A549 (cell line): Measurements from ENCODE around the gene BMAL1. TPM values are rescaled to one million over a fixed set of nuclear protein-coding genes. Genes with fewer than 3 reads are reported as not detected.

Experiments
- ATAC-seq, 2 experiments: fragments of 200-7000 bp in 1 of 2; fragments of >200 bp in 1 of 2; cut with Nextera tagmentation in 1 of 2; cut with Tn5 transposase in 1 of 2; 3 replicates each; pipeline versions ENCODE4 v1.8.0 to v1.9.1; 2018 to 2020; ENCODE audit warnings: mild to moderate bottlenecking in 1 of 2, moderate library complexity in 1 of 2
- CTCF ChIA-PET: fragments of 300-600 bp; sonication (Branson Sonifier 250); formaldehyde crosslinking; extraction: SDS; loops from one replicate; lab custom pipeline; 2021; ENCODE audit warnings: antibody characterized with exemption, inconsistent platforms; lab: Yijun Ruan, JAX
- POLR2A ChIA-PET: fragments of 350-600 bp; formaldehyde crosslinking; extraction: SDS; loops from one replicate; lab custom pipeline; 2021; ENCODE audit warnings: antibody characterized with exemption, inconsistent platforms; lab: Yijun Ruan, JAX
- DNase-seq, 2 experiments: peaks; one replicate each; pipeline versions ENCODE4 v3.0.0 to v3.0.0-alpha.2; 2011 to 2016; ENCODE audit warnings: low read depth in 1 of 2, low spot score in 1 of 2
- FAIRE-seq: peaks from 2 replicates; lab custom pipeline; 2011; peaks lifted over from hg19 to GRCh38; lab: Jason Lieb, UNC
- H3K27ac ChIP-seq, 2 experiments: fragments of >200 bp; sonication (Bioruptor Twin); formaldehyde crosslinking; 3 replicates each; pipeline ENCODE4 v1.5.1; 2016 to 2017
- H3K4me1 ChIP-seq: fragments of >200 bp; sonication (Bioruptor Twin); formaldehyde crosslinking; 3 replicates; pipeline ENCODE4 v1.6.1; 2016
- H3K4me2 ChIP-seq: fragments of >200 bp; sonication (Bioruptor Twin); formaldehyde crosslinking; 3 replicates; pipeline ENCODE4 v1.6.1; 2016
- H3K4me3 ChIP-seq: fragments of >200 bp; sonication (Bioruptor Twin); formaldehyde crosslinking; 3 replicates; pipeline ENCODE4 v1.5.1; 2016
- H3K9me3 ChIP-seq: fragments of >200 bp; sonication (Bioruptor Twin); formaldehyde crosslinking; 3 replicates; pipeline ENCODE4 v1.6.1; 2016
- CBX8 ChIP-seq: fragments of 200-600 bp; sonication (generic); IDR thresholded peaks from 2 replicates; pipeline ENCODE4 v1.6.1; 2016
- CHD2 ChIP-seq: fragments of 150-350 bp; IDR thresholded peaks from 2 replicates; pipeline ENCODE4 v1.6.1; 2014; ENCODE audit warnings: low read length; ENCODE audit not compliant: partially characterized antibody
- CHD4 ChIP-seq: fragments of 200-600 bp; sonication (generic); IDR thresholded peaks from 2 replicates; pipeline ENCODE4 v1.6.1; 2016; ENCODE audit warnings: antibody characterized with exemption, mild to moderate bottlenecking, borderline replicate concordance
- ESRRA ChIP-seq: fragments of 150-350 bp; IDR thresholded peaks from 2 replicates; pipeline ENCODE4 v1.6.1; 2014; ENCODE audit warnings: mild to moderate bottlenecking, low read length, borderline replicate concordance
- GATA3 ChIP-seq: IDR thresholded peaks from 2 replicates; pipeline ENCODE4 v1.6.1; 2012; ENCODE audit warnings: borderline replicate concordance
- KDM5A ChIP-seq: fragments of 200-600 bp; sonication (generic); IDR thresholded peaks from 2 replicates; pipeline ENCODE4 v1.6.1; 2016; ENCODE audit warnings: antibody characterized with exemption, mild to moderate bottlenecking
- MAZ ChIP-seq: fragments of 150-350 bp; IDR thresholded peaks from 2 replicates; pipeline ENCODE4 v1.6.1; 2014; ENCODE audit warnings: antibody characterized with exemption, low read depth, low read length, borderline replicate concordance
- NFE2L2 ChIP-seq: fragments of 150-350 bp; conservative IDR thresholded peaks from 2 replicates; pipeline ENCODE4 v1.6.1; 2014; ENCODE audit warnings: low read length
- RARB ChIP-seq: fragments of 250-450 bp; sonication (Bioruptor Pico); IDR thresholded peaks from 2 replicates; pipeline ENCODE4 v1.8.0; 2021; ENCODE audit warnings: mild to moderate bottlenecking, moderate library complexity
- TP53 ChIP-seq: fragments of 250-450 bp; sonication (Bioruptor Pico); IDR thresholded peaks from 2 replicates; pipeline ENCODE4 v1.5.0; 2021; ENCODE audit warnings: mild to moderate bottlenecking, moderate library complexity
- ZSCAN20 ChIP-seq: fragments of 250-450 bp; sonication (Bioruptor Pico); IDR thresholded peaks from 2 replicates; pipeline ENCODE4 v1.8.0; 2022; ENCODE audit warnings: mild to moderate bottlenecking, moderate library complexity
- WGBS: methylation state at CpG from one replicate; pipeline ENCODE4 v1.1.6; 2017; ENCODE audit errors: missing lambda C conversion rate; 5-methylcytosine and 5-hydroxymethylcytosine counted together
- polyA plus RNA-seq, 4 experiments: library from polyadenylated mRNA; depleted of rRNA in 3 of 4; stranded (reverse); fragments of >200 nt; fragmentation: RNase III in 1 of 4; extraction: RNeasy Plus Mini Kit Qiagen cat#74134 plus additional on column Dnase treatment in 1 of 4; gene quantifications; 2 replicates in 3 of 4; 3 replicates in 1 of 4; pipeline ENCODE4 v1.2.3, GENCODE V29; 2011 to 2017
- TF ChIP-seq, protein P1 (sequence below): IDR thresholded peaks from 2 replicates; pipeline ENCODE4 v1.6.1; 2012
- TF ChIP-seq, protein P2 (sequence below): fragments of >200 bp; sonication (Bioruptor Twin); formaldehyde crosslinking; IDR thresholded peaks from 2 replicates; pipeline ENCODE4 v1.6.1; 2016
- TF ChIP-seq, protein P3 (sequence below): IDR thresholded peaks from 2 replicates; pipeline ENCODE4 v1.6.1; 2012

The BMAL1 gene
- polyA plus RNA-seq, 2 of the 4 experiments (the other 2 are of a cell fraction): 28.6 to 29.2 TPM

DNA sequence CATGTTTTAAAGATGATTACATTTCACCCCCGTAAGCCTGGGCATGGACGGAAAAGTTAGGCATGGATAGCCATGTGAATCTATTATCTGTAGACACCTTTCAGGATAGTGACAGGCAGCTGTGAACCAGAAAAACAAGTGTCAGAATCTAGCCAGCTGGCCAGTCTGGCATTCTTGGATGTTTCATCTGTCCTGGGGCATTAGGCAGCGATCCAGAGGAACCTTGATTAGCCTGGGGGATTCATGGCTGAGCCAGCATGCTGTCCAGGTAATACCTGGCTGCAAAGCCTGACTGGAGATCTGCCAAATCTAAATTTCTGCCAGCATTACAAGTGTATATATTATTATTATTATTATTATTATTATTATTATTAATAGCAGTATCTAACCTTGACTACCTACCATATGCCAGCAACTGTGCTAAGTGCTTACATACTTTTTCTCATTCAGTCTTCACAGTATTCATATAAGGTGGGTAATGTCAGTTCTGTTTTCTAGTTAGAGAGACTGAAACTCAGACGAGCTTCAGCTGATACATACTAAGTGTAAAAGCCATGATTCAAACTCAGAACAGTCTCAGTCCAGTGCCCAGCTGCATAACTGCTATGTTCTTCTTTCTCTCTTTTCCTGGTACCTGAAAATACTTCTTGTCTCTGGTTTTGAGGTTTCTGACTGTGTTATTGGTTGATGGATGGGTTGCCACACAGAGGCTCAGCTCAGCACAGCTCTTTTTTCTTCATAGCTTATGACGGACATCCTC is 12.8 kb downstream of the BMAL1 start:
- ATAC-seq: no peak
- DNase-seq: no peak
- TF ChIP-seq CBX8: no peak
- no peak overlapping the region for H3K4me3 ChIP-seq
- no peak for FAIRE-seq
- peaks cover 36% of the 10 kb centered on the region for H3K4me1 ChIP-seq
- H3K4me2 ChIP-seq: no peak overlapping the region
- H3K27ac ChIP-seq: no peak overlapping the region
- WGBS: 76% methylated on average over 5 of the region's 5 CpGs
- H3K9me3 ChIP-seq: no peaks in the 10 kb centered on the region
- ChIA-PET CTCF (interaction anchor here (1.2 to 4.8 kb wide), 5 partner anchors 12 to 80 kb away, joined by 3 to 15 read pairs (median 5); no protein-coding TSS in a partner anchor), POLR2A (no interaction called here)

DNA sequence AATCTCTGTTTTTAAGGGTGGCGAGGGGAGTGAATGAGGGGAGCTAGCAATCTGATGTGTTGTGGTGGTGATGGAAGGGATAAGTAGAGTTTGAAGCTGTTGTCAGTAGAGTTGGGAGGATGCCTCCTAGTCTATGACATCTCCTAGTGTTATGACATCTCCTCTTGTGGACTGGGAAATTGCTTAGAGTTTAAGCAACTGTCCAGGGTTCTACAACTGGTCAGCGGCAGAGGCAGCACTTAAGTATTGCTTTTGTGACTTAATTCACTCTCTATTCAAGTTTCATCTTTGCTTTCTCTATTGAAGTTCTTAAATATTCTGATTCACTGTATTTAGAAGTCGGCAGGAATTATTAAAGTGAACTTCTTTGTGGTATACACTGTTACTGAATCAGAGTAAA is 13.8 kb downstream of the BMAL1 start:
- H3K9me3 ChIP-seq: no peaks in the 10 kb centered on the region
- peaks cover 32% of the 10 kb centered on the region for H3K4me1 ChIP-seq
- no peak overlapping the region for H3K27ac ChIP-seq
- no peak for DNase-seq
- H3K4me2 ChIP-seq: no peak overlapping the region
- FAIRE-seq: no peak
- H3K4me3 ChIP-seq: no peak overlapping the region
- no peak for ATAC-seq
- 87% methylated on average over 3 of the region's 3 CpGs for WGBS
- CTCF ChIA-PET: interaction anchor here (0.7 to 4.8 kb wide), 8 partner anchors 11 to 285 kb away, joined by 3 to 15 read pairs (median 3); no protein-coding TSS in a partner anchor
- POLR2A ChIA-PET: no interaction called here
- TF ChIP-seq RARB (CRISPR knock-in tag) (no peak), CHD2 (no peak), ZSCAN20 (CRISPR knock-in tag) (no peak), MAZ (no peak), GATA3 (no peak), TP53 (CRISPR knock-in tag) (no peak), NFE2L2 (no peak), CHD4 (no peak)
- TF ChIP-seq, protein P1, sequence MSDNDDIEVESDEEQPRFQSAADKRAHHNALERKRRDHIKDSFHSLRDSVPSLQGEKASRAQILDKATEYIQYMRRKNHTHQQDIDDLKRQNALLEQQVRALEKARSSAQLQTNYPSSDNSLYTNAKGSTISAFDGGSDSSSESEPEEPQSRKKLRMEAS: no peak
- TF ChIP-seq, protein P2, sequence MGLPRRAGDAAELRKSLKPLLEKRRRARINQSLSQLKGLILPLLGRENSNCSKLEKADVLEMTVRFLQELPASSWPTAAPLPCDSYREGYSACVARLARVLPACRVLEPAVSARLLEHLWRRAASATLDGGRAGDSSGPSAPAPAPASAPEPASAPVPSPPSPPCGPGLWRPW: no peak

DNA sequence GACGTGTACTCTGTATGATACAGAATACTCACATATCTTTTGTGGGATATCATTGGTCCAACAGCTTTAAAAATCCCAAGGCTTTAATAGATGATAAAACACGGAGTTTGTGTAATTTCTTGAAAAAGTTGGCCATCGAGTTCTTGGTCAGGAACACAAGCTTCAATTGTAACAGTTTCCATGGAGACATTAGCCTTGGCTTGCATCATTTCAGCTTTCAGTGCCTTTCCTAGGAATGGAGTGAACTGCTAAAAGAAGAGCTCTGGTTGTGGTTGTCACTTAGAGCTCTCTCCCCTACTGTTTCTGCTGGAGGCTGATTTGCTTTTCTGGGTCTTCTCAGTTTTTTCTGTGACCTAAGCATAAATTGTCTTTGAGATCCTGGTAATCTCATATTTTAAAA is 14.2 kb downstream of the BMAL1 start:
- CTCF ChIA-PET: interaction anchor here (0.7 to 4.8 kb wide), 8 partner anchors 11 to 284 kb away, joined by 3 to 15 read pairs (median 3); no protein-coding TSS in a partner anchor

DNA sequence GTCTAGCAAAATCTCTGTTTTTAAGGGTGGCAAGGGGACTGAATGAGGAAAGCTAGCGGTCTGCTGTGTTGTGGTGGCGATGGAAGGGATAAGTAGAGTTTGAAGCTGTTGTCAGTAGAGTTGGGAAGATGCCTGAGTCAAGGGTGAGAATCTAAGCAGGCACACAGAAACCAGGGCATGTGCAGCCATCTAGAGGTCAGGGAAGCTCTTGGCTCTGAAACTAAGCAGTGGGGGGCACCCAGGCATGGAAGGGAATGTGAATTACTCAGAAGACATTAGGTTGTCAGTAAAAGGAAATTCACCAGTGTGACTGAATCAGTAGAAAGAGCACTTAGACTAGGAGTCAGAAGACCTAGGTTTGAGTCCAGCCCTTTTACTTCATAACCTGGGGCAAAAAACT is 15.4 kb downstream of the BMAL1 start:
- DNase-seq: no peak
- POLR2A ChIA-PET: no interaction called here
- no peak for TF ChIP-seq MAZ
- Histone ChIP-seq H3K4me1 (peaks cover 16% of the 10 kb centered on the region), H3K27ac (no peak overlapping the region), H3K4me3 (no peak overlapping the region), H3K9me3 (no peaks in the 10 kb centered on the region), H3K4me2 (no peak overlapping the region)
- WGBS: 91% methylated on average over 2 of the region's 2 CpGs
- CTCF ChIA-PET: interaction anchor here (1.5 to 4.8 kb wide), 3 partner anchors 9 to 83 kb away, joined by 5 to 15 read pairs (median 8); no protein-coding TSS in a partner anchor
- ATAC-seq: no peak
- FAIRE-seq: no peak

More for the DNA sequence above, 14.2 kb downstream of the BMAL1 start:
- H3K4me1 ChIP-seq: peaks cover 27% of the 10 kb centered on the region
- ATAC-seq (no peak), FAIRE-seq (no peak)
- H3K4me3 ChIP-seq: no peak overlapping the region
- no peaks in the 10 kb centered on the region for H3K9me3 ChIP-seq
- no peak overlapping the region for H3K27ac ChIP-seq
- POLR2A ChIA-PET: no interaction called here
- H3K4me2 ChIP-seq: no peak overlapping the region
- 62% methylated on average over 3 of the region's 3 CpGs for WGBS
- TF ChIP-seq ESRRA (no peak), KDM5A (no peak)
- TF ChIP-seq, protein P3, sequence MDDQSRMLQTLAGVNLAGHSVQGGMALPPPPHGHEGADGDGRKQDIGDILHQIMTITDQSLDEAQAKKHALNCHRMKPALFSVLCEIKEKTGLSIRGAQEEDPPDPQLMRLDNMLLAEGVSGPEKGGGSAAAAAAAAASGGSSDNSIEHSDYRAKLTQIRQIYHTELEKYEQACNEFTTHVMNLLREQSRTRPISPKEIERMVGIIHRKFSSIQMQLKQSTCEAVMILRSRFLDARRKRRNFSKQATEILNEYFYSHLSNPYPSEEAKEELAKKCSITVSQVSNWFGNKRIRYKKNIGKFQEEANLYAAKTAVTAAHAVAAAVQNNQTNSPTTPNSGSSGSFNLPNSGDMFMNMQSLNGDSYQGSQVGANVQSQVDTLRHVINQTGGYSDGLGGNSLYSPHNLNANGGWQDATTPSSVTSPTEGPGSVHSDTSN: no peak
- TF ChIP-seq, all 56 proteins: peak for 0
- DNase-seq: no peak
